Stimulated activated CD4-positive, alpha-beta T cell treated with anti-CD3 and anti-CD28 coated beads, Interleukin-4, amount 100 ng/mL, for 1 hour (primary cell): ENCODE measurements around the gene NAGPA.

Experiments
- DNase-seq: peaks from one replicate; pipeline ENCODE4 v3.0.0-alpha.2; 2020

NAGPA gene

GRCh38 chr16:5001571-5001970, 32.2 kb downstream of the NAGPA start:
- DNase-seq: no peak

DNA sequence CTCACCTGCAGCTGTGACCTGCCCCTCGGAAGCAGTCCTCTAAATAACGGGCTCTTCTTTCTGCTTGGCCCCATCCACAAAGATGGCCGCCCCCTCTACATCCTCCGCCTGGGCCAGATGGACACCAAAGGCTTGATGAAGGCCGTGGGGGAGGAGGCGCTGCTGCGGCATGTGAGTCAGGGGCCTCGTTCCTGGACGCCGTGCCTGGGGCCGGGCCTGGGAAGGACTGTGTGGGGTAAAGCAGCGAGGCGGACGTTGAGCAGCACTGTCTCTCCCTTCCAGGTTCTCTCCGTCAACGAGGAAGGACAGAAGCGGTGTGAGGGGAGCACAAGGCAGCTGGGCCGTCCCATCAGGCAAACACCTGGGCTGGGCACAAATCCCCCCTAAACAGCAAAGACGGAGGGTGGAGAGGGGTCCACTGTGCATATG, 33.1 kb downstream of the NAGPA start:
- no peak for DNase-seq

DNA sequence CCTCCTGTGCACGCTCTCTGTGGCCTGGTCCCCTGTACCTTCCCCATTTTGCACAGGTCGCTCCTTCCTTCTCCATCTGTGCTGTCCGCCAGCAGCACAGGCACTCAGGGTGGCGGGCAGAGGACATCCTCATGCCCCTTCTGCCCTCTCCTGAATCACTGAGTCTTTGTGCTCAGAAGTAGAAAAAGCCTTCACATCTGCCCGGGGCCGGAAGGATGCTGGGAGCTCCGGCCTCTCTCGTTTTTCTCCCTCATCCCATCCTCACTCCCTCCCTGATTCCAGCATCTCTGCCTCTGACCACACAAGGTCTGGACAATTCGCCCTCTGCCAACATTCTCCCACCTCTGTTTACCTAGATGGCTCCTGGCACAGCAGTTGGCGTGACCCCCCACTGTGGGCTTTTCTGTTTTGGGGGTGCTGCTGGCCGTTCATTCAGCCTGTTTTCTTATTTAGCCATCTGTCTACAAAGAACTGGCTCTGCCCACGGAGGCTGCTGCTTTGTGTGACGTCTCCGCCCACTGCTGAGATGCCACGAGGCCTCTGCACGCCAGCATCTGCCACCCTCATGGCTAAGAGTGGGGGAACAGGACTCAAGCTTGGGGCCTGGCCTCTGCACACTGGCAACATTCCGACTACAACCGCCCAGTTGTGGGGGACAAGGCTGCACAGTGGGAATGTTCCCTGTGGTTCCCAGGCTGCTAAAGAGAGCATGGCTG, 38.9 kb downstream of the NAGPA start:
- no peak for DNase-seq

DNA sequence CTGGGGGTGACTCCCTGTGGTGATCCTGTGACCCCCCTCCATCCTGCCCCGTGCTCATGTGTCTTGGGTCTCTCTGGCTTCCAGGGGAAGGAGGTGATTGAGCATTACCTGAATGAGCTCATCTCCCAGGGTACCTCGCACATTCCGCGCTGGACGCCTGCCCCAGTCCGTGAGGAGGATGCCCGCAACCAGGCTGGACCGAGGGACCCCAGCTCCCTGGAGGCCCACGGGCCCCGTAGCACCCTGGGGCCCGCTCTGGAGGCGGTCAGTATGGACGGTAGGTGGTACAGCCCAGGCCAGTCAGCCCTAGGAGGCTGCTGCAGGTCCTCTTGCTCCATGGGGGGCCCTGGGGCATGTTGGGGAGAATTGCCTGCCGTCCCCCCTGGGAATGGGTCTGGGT, 42.0 kb downstream of the NAGPA start:
- DNase-seq: no peak

GRCh38 chr16:4990415-4990814, 43.3 kb downstream of the NAGPA start:
- DNase-seq: no peak

- DNase-seq: no peak
Observed at GRCh38 chr16:4989391-4990006, 44.2 kb downstream of the NAGPA start.

DNA sequence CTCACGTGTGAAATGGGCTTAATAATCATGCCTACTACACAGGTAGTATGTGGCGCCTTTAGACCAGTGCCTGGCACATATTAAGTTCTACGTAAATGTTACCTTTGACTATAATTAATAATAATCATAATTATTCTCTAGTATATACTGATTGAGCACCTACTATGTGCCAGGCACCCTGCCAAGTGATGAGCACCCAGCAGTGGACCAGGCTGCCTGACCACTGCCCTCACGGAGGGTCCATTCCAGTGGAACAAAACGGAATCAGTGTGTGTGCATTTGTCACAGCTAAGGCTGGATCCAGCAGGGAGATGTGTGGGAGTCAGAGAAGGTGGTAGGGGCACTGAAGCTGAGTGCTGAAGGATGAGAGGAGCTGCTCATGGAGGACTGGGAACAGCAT, 45.1 kb downstream of the NAGPA start:
- DNase-seq: no peak

DNA sequence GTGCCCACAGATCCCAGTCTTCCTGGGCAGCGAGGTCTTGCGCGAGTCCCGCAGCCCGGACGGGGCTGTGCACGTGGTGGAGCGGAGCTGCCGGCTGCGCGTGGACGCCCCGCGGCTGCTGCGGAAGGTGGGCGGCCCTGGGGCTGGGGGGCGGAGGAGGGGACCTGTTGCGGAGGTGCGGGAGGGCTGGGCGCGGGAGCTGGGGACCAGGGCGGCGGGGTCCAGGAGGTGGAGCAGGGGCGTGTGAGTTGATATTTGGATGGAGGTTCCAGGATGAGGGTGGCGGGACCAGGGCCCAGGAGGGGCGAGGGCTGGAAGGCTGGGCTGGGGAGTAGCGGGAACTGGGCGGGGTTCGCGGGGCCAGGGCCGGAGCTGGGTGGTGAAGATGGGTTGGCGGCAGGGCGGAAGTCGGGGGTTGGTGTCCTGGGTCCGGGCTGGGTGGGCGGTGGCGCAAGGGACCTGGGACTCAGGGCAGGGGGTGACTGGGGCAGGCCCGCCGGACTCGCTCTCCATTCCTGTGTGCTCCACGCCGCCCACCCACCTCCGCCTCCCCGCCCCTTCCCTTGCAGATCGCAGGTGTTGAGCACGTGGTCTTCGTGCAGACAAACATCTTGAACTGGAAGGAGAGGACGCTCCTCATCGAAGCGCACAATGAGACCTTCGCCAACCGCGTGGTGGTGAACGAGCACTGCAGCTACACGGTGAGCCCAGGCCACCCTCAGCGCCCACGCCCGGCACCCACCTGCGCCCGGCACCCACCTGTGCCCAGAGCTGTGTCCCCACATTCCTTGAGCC, 46.0 kb downstream of the NAGPA start:
- no peak for DNase-seq

- DNase-seq: no peak
Observed at GRCh38 chr16:4987250-4987579, 46.5 kb downstream of the NAGPA start.

GRCh38 chr16:4984174-4984990, 49.4 kb downstream of the NAGPA start:
- DNase-seq: no peak

GRCh38 chr16:4982056-4982867, 51.5 kb downstream of the NAGPA start:
- DNase-seq: no peak

DNA sequence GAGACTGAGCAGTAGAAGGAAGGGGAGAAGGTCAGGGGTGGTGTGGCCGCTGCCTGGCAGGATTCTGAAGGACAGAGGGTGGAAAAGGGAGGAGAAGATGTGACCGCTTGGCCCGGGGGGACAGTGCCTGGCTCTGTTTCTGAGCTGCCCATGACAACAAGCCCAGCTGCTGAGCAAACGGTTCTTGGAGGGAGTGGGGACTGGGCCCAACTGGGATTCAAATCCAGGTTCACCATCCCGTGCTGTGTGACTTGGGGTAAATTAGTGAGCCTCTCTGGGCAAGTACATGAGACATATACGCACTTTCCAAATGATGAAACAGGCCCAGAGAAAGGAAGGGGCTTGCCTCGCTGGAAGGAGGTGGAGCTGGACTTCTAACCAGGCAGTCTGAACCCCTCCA, 52.3 kb downstream of the NAGPA start:
- no peak for DNase-seq

DNA sequence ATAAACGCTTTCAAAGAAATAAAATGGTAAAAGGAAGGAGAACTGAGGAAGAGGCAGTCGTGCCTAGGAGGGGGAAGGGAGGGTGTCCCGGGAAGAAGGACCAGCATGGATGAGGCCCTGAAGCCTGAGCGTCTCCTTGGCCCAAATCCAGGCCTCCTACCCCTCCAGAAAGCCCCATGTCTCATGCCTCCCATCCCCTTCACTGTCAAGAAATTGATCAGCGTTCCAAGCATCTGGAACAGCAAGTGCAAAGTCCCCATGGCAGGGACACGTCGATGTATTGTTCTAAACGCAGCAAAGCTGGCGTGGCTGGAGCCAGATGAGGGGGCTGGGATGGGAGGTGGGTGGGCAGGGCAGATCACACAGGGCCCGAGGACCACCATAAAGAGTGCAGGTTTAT, 53.0 kb downstream of the NAGPA start:
- no peak for DNase-seq

DNA sequence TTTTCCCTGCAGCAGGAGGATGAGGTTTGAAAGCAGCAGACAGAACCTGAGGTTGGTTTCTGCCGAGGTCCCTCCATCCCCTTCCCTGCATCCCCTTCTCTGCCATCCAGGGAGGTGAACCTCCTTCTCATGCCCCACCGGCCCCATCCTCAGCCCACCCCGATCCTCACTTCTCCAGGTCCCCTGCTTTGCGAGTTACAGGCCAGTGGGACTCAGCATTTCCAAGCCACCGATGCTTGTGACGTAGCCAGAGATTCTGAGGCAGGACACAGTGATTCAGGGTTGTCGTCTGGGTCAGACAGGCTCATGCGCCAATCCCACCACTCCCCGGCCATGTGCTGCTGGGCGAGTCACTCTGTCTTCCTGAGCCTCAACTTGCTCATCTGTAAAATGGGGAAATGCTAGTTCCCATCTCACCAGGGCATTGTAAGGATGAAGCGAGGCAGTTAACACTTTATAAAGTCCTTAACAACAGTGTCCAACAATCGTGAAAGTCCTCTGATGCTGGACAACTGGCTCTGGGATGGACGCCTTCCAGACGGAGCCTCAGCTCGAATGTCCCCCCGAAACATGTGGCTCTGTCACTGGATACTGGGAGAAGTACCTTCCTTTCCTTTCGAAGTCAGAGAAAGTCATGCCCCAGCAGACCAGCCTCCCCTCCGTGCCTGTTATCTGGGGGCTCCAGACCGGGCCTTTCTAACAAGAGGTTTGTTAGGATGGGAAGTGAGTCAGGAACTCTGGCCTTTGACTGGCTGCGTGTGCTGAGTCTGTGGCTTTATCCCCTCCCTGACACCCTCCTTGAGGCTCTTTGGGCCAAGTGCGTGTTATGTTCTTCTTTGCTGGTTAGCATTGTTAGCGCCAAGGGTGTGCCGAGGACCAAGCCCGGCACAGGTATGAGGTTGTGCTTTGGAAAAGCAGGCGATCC, 53.7 kb downstream of the NAGPA start:
- DNase-seq: no peak

GRCh38 chr16:4979164-4979563, 54.6 kb downstream of the NAGPA start:
- DNase-seq: no peak

- no peak for DNase-seq
Observed at GRCh38 chr16:4976611-4977145, 57.1 kb downstream of the NAGPA start.

- no peak for DNase-seq
Observed at GRCh38 chr16:4976079-4976478, 57.7 kb downstream of the NAGPA start.
